Stimulated activated CD4-positive, alpha-beta T cell treated with anti-CD3 and anti-CD28 coated beads, Interleukin-1b, Interleukin-23, amount 100 ng/mL, for 4 hours (primary cell): ENCODE data around the gene ADARB2.
"Not testable (repeated sequence)": the region's sequence is repeated elsewhere in the genome, so short reads cannot be mapped to it uniquely, and the experiment has no call there.

Experiments
- DNase-seq, 2 donors: peaks; one replicate each; pipeline ENCODE4 v3.0.0-alpha.2; 2020; ENCODE audit warnings: low read depth in 2 of 2

The ADARB2 gene

GRCh38 chr10:1175956-1176565 is 561.3 kb downstream of the ADARB2 start:
- DNase-seq: no peak

- no peak for DNase-seq
Measured at GRCh38 chr10:1174022-1174421, 563.3 kb downstream of the ADARB2 start.

GRCh38 chr10:1173091-1173490 is 564.2 kb downstream of the ADARB2 start:
- DNase-seq: no peak

GRCh38 chr10:1172256-1172984 is 564.9 kb downstream of the ADARB2 start:
- DNase-seq: no peak

- no peak for DNase-seq
Measured at GRCh38 chr10:1171586-1171985, 565.7 kb downstream of the ADARB2 start.

- DNase-seq: no peak
Measured at GRCh38 chr10:1171182-1171581, 566.1 kb downstream of the ADARB2 start.

- no peak for DNase-seq
Measured at GRCh38 chr10:1170867-1171180, 566.5 kb downstream of the ADARB2 start.

GRCh38 chr10:1169981-1170866 is 567.1 kb downstream of the ADARB2 start:
- no peak for DNase-seq

- no peak for DNase-seq
Measured at GRCh38 chr10:1169186-1169885, 568.0 kb downstream of the ADARB2 start.

- no peak for DNase-seq
Measured at GRCh38 chr10:1168763-1169162, 568.6 kb downstream of the ADARB2 start.

- no peak for DNase-seq
Measured at GRCh38 chr10:1166828-1167275, 570.5 kb downstream of the ADARB2 start.

- no peak for DNase-seq
Measured at GRCh38 chr10:1166101-1166827, 571.1 kb downstream of the ADARB2 start.

- no peak for DNase-seq
Measured at GRCh38 chr10:1163831-1164230, 573.5 kb downstream of the ADARB2 start.

GRCh38 chr10:1163204-1163660 is 574.1 kb downstream of the ADARB2 start:
- DNase-seq: no peak

- no peak for DNase-seq
Measured at GRCh38 chr10:1162481-1163203, 574.7 kb downstream of the ADARB2 start.

- not testable (repeated sequence) for DNase-seq
Measured at GRCh38 chr10:1161315-1161673, 576.0 kb downstream of the ADARB2 start.

- DNase-seq: no peak
Measured at GRCh38 chr10:1160561-1161314, 576.6 kb downstream of the ADARB2 start.

- no peak for DNase-seq
Measured at GRCh38 chr10:1159131-1160061, 577.9 kb downstream of the ADARB2 start.

GRCh38 chr10:1158536-1158935 is 578.8 kb downstream of the ADARB2 start:
- DNase-seq: not testable (repeated sequence)
